ENCODE results near the gene ITIH6.
"Not testable (repeated sequence)": the region's sequence is repeated elsewhere in the genome, so short reads cannot be mapped to it uniquely, and the experiment has no call there.

The ITIH6 gene

GRCh38 chrX:54798137-54798536, at the start of gene ITIH6:
Gene ITIH6 (minus strand): TSS chrX:54798255. CDS start chrX:54798210, 45 bp downstream.
- H3K9me3 ChIP-seq (ENCODE audit: low read length) = no peaks in the 10 kb centered on the region
- H3K4me1 ChIP-seq (ENCODE audit: insufficient read depth, low read length) = no peaks in the 10 kb centered on the region
- H3K27me3 ChIP-seq (ENCODE audit: insufficient read depth, low read length) = peaks cover 2% of the 10 kb centered on the region
- H3K36me3 ChIP-seq (ENCODE audit: insufficient read depth, low read length) = no peaks in the 10 kb centered on the region
- H2AFZ ChIP-seq (ENCODE audit: low read depth, low read length) = no peak within 1 kb of the TSS
- no peak within 1 kb of the TSS for H3K4me3 ChIP-seq (ENCODE audit: low read length)

- not testable (repeated sequence) for H3K9me3 ChIP-seq (ENCODE audit: low read length); H2AFZ ChIP-seq (ENCODE audit: low read depth, low read length); H3K36me3 ChIP-seq (ENCODE audit: insufficient read depth, low read length)
Measured at GRCh38 chrX:54847700-54848099, 49.6 kb upstream of the ITIH6 start.

GRCh38 chrX:54843050-54843449, 45.0 kb upstream of the ITIH6 start:
- no peaks in the 10 kb centered on the region for H3K27me3 ChIP-seq (ENCODE audit: insufficient read depth, low read length)
- H3K9me3 ChIP-seq (ENCODE audit: low read length) = no peaks in the 10 kb centered on the region
- peaks cover 11% of the 10 kb centered on the region for H3K4me1 ChIP-seq (ENCODE audit: insufficient read depth, low read length)
- H2AFZ ChIP-seq (ENCODE audit: low read depth, low read length) = no peak overlapping the region
- H3K4me3 ChIP-seq (ENCODE audit: low read length) = no peak overlapping the region
- H3K36me3 ChIP-seq (ENCODE audit: insufficient read depth, low read length) = no peaks in the 10 kb centered on the region

More at GRCh38 chrX:54847700-54848099, 49.6 kb upstream of the ITIH6 start:
- not testable (repeated sequence) for H3K27me3 ChIP-seq (ENCODE audit: insufficient read depth, low read length); H3K4me3 ChIP-seq (ENCODE audit: low read length); H3K4me1 ChIP-seq (ENCODE audit: insufficient read depth, low read length)

GRCh38 chrX:54842607-54843006, 44.6 kb upstream of the ITIH6 start:
- no peaks in the 10 kb centered on the region for H3K9me3 ChIP-seq (ENCODE audit: low read length)

GRCh38 chrX:54841184-54841874, 43.3 kb upstream of the ITIH6 start:
- H3K36me3 ChIP-seq (ENCODE audit: insufficient read depth, low read length); H2AFZ ChIP-seq (ENCODE audit: low read depth, low read length); H3K9me3 ChIP-seq (ENCODE audit: low read length); H3K27me3 ChIP-seq (ENCODE audit: insufficient read depth, low read length): not testable (repeated sequence)
- Histone ChIP-seq H3K4me3 (ENCODE audit: low read length) (peak overlapping the region; percentile 35), H3K4me1 (ENCODE audit: insufficient read depth, low read length) (peaks cover 11% of the 10 kb centered on the region)

More at GRCh38 chrX:54842607-54843006, 44.6 kb upstream of the ITIH6 start:
- Histone ChIP-seq H3K4me1 (ENCODE audit: insufficient read depth, low read length) (peaks cover 11% of the 10 kb centered on the region), H2AFZ (ENCODE audit: low read depth, low read length) (no peak overlapping the region), H3K27me3 (ENCODE audit: insufficient read depth, low read length) (no peaks in the 10 kb centered on the region), H3K4me3 (ENCODE audit: low read length) (no peak overlapping the region), H3K36me3 (ENCODE audit: insufficient read depth, low read length) (no peaks in the 10 kb centered on the region)

- no peaks in the 10 kb centered on the region for H3K9me3 ChIP-seq (ENCODE audit: low read length)
- no peak overlapping the region for H2AFZ ChIP-seq (ENCODE audit: low read depth, low read length)
- no peak overlapping the region for H3K4me3 ChIP-seq (ENCODE audit: low read length)
- H3K36me3 ChIP-seq (ENCODE audit: insufficient read depth, low read length) = no peaks in the 10 kb centered on the region
- peaks cover 11% of the 10 kb centered on the region for H3K4me1 ChIP-seq (ENCODE audit: insufficient read depth, low read length)
- no peaks in the 10 kb centered on the region for H3K27me3 ChIP-seq (ENCODE audit: insufficient read depth, low read length)
Measured at GRCh38 chrX:54838583-54838982, 40.5 kb upstream of the ITIH6 start.

GRCh38 chrX:54826598-54826997, 28.5 kb upstream of the ITIH6 start:
- Histone ChIP-seq H3K9me3 (ENCODE audit: low read length) (no peaks in the 10 kb centered on the region), H3K4me1 (ENCODE audit: insufficient read depth, low read length) (no peaks in the 10 kb centered on the region), H2AFZ (ENCODE audit: low read depth, low read length) (no peak overlapping the region), H3K4me3 (ENCODE audit: low read length) (no peak overlapping the region), H3K27me3 (ENCODE audit: insufficient read depth, low read length) (no peaks in the 10 kb centered on the region), H3K36me3 (ENCODE audit: insufficient read depth, low read length) (no peaks in the 10 kb centered on the region)

- H3K4me1 ChIP-seq (ENCODE audit: insufficient read depth, low read length) = no peaks in the 10 kb centered on the region
- H3K36me3 ChIP-seq (ENCODE audit: insufficient read depth, low read length) = no peaks in the 10 kb centered on the region
- no peaks in the 10 kb centered on the region for H3K27me3 ChIP-seq (ENCODE audit: insufficient read depth, low read length)
- no peak overlapping the region for H2AFZ ChIP-seq (ENCODE audit: low read depth, low read length)
- H3K4me3 ChIP-seq (ENCODE audit: low read length) = no peak overlapping the region
- H3K9me3 ChIP-seq (ENCODE audit: low read length) = no peaks in the 10 kb centered on the region
Measured at GRCh38 chrX:54825716-54826438, 27.8 kb upstream of the ITIH6 start.

- H3K4me3 ChIP-seq (ENCODE audit: low read length) = no peak overlapping the region
- no peaks in the 10 kb centered on the region for H3K9me3 ChIP-seq (ENCODE audit: low read length)
- no peaks in the 10 kb centered on the region for H3K36me3 ChIP-seq (ENCODE audit: insufficient read depth, low read length)
- H2AFZ ChIP-seq (ENCODE audit: low read depth, low read length) = no peak overlapping the region
- H3K27me3 ChIP-seq (ENCODE audit: insufficient read depth, low read length) = no peaks in the 10 kb centered on the region
- H3K4me1 ChIP-seq (ENCODE audit: insufficient read depth, low read length) = no peaks in the 10 kb centered on the region
Measured at GRCh38 chrX:54824722-54825121, 26.7 kb upstream of the ITIH6 start.

GRCh38 chrX:54824195-54824594, 26.1 kb upstream of the ITIH6 start:
- no peaks in the 10 kb centered on the region for H3K4me1 ChIP-seq (ENCODE audit: insufficient read depth, low read length)

GRCh38 chrX:54821310-54821709, 23.3 kb upstream of the ITIH6 start:
- Histone ChIP-seq H2AFZ (ENCODE audit: low read depth, low read length) (no peak overlapping the region), H3K9me3 (ENCODE audit: low read length) (no peaks in the 10 kb centered on the region), H3K27me3 (ENCODE audit: insufficient read depth, low read length) (no peaks in the 10 kb centered on the region), H3K36me3 (ENCODE audit: insufficient read depth, low read length) (peaks cover 2% of the 10 kb centered on the region), H3K4me3 (ENCODE audit: low read length) (no peak overlapping the region), H3K4me1 (ENCODE audit: insufficient read depth, low read length) (no peaks in the 10 kb centered on the region)

More at GRCh38 chrX:54824195-54824594, 26.1 kb upstream of the ITIH6 start:
- Histone ChIP-seq H3K4me3 (ENCODE audit: low read length) (no peak overlapping the region), H2AFZ (ENCODE audit: low read depth, low read length) (no peak overlapping the region), H3K27me3 (ENCODE audit: insufficient read depth, low read length) (no peaks in the 10 kb centered on the region), H3K9me3 (ENCODE audit: low read length) (no peaks in the 10 kb centered on the region), H3K36me3 (ENCODE audit: insufficient read depth, low read length) (no peaks in the 10 kb centered on the region)

GRCh38 chrX:54820737-54821136, 22.7 kb upstream of the ITIH6 start:
- Histone ChIP-seq H3K4me3 (ENCODE audit: low read length) (no peak overlapping the region), H2AFZ (ENCODE audit: low read depth, low read length) (no peak overlapping the region), H3K9me3 (ENCODE audit: low read length) (no peaks in the 10 kb centered on the region), H3K36me3 (ENCODE audit: insufficient read depth, low read length) (peaks cover 6% of the 10 kb centered on the region), H3K27me3 (ENCODE audit: insufficient read depth, low read length) (no peaks in the 10 kb centered on the region), H3K4me1 (ENCODE audit: insufficient read depth, low read length) (no peaks in the 10 kb centered on the region)

GRCh38 chrX:54819201-54819600, 21.1 kb upstream of the ITIH6 start:
- no peaks in the 10 kb centered on the region for H3K27me3 ChIP-seq (ENCODE audit: insufficient read depth, low read length)
- H3K36me3 ChIP-seq (ENCODE audit: insufficient read depth, low read length) = peaks cover 19% of the 10 kb centered on the region
- no peak overlapping the region for H3K4me3 ChIP-seq (ENCODE audit: low read length)
- H3K4me1 ChIP-seq (ENCODE audit: insufficient read depth, low read length) = no peaks in the 10 kb centered on the region
- H3K9me3 ChIP-seq (ENCODE audit: low read length) = no peaks in the 10 kb centered on the region
- no peak overlapping the region for H2AFZ ChIP-seq (ENCODE audit: low read depth, low read length)

Data from neuron (in vitro differentiated cells).